ENCODE measurements around the gene GRM2.

GRCh38 chr3:51680196-51680595 lies 26.7 kb upstream of the GRM2 start:
- TF ChIP-seq POLR2A (IDR thresholded peaks at IDR 0.05) (no peak), CTCF (IDR thresholded peaks at IDR 0.05) (no peak)
